ENCODE data around the gene LRRC7. TPM values are rescaled to one million over a fixed set of nuclear protein-coding genes. Genes with fewer than 3 reads are reported as not detected.

LRRC7 gene
- total and polyA plus RNA-seq, 2 of the 8 experiments (the other 6 are each of a cell fraction or from before 2014, with no cell fraction given) = 0.03 to 0.17 TPM

- H3K4me3 ChIP-seq (ENCODE audit: extremely low read depth in 1 of 4, insufficient read depth in 2 of 4, low read depth in 3 of 4, low read length in 4 of 4) = no peak overlapping the region
- H2AFZ ChIP-seq (ENCODE audit: low read length) = no peak overlapping the region
- POLR2A ChIA-PET (ENCODE audit: partially characterized antibody) = no interaction called here
These were observed 508.0 kb downstream of the LRRC7 start for GRCh38 chr1:70075761-70076160.

More at GRCh38 chr1:70075761-70076160, 508.0 kb downstream of the LRRC7 start:
- Histone ChIP-seq H3K79me1 (ENCODE audit: low read depth, low read length) (no peaks in the 10 kb centered on the region), H3K4ac (replicated peaks; ENCODE audit: insufficient read length, low read depth, low read length) (no peak overlapping the region), H3K23me2 (ENCODE audit: low read depth, low read length) (no peaks in the 10 kb centered on the region), H3K14ac (ENCODE audit: insufficient read length) (no peak overlapping the region), H4K91ac (replicated peaks; ENCODE audit: insufficient read length, low read length) (no peak overlapping the region), H2BK20ac (ENCODE audit: low read length) (no peak overlapping the region), H3K56ac (replicated peaks; ENCODE audit: insufficient read length, low read depth, low read length) (no peak overlapping the region), H3K79me2 (ENCODE audit: control insufficient read depth in 1 of 2, insufficient read depth in 2 of 2, low read length in 2 of 2) (no peaks in the 10 kb centered on the region), H3K27me3 (replicated peaks in 1 of 4; ENCODE audit: control insufficient read depth in 3 of 4, extremely low read depth in 1 of 4, insufficient read depth in 3 of 4, low read length in 3 of 4) (no peaks in the 10 kb centered on the region), H2AK5ac (ENCODE audit: low read depth, low read length) (no peak overlapping the region), H3K27ac (ENCODE audit: low read depth, low read length) (no peak overlapping the region), H3K9me3 (ENCODE audit: insufficient read depth in 2 of 2, low read depth in 1 of 2, low read length in 1 of 2) (no peaks in the 10 kb centered on the region), H2BK12ac (ENCODE audit: low read depth, low read length) (no peak overlapping the region), H3K9ac (replicated peaks in 1 of 4; ENCODE audit: extremely low read depth in 1 of 4, low read depth in 3 of 4, low read length in 3 of 4) (no peak overlapping the region), H3K4me2 (ENCODE audit: insufficient read depth in 1 of 2, low read depth in 2 of 2, low read length in 2 of 2) (no peak overlapping the region), H3K36me3 (ENCODE audit: control insufficient read depth in 2 of 4, insufficient read depth in 4 of 4, low read length in 3 of 4) (no peaks in the 10 kb centered on the region), H2BK15ac (ENCODE audit: low read length) (no peak overlapping the region), H4K5ac (ENCODE audit: insufficient read length, low read depth, low read length) (no peak overlapping the region), H3K4me1 (replicated peaks in 1 of 4; ENCODE audit: control insufficient read depth in 3 of 4, insufficient read depth in 4 of 4, low read length in 3 of 4) (no peaks in the 10 kb centered on the region), H3K18ac (ENCODE audit: extremely low read depth, low read length) (no peak overlapping the region), H2BK120ac (replicated peaks; ENCODE audit: low read depth, low read length) (no peak overlapping the region), H4K20me1 (replicated peaks in 1 of 2; ENCODE audit: control insufficient read depth in 1 of 2, insufficient read depth in 2 of 2, low read length in 2 of 2) (no peaks in the 10 kb centered on the region), H4K8ac (ENCODE audit: extremely low read depth, insufficient read depth, low read length) (no peak overlapping the region), H3K23ac (ENCODE audit: insufficient read length) (no peak overlapping the region), H2BK5ac (ENCODE audit: low read depth, low read length) (no peak overlapping the region)
- DNase-seq (ENCODE audit: low read depth in 1 of 2, low spot score in 2 of 2) (no peak), FAIRE-seq (no peak)
- whole genome bisulfite sequencing, 2 experiments (ENCODE audit: extremely low coverage in 1 of 2, insufficient coverage in 1 of 2, insufficient read length in 1 of 2, insufficient replicate concordance in 2 of 2, low coverage in 1 of 2, low lambda C conversion rate in 2 of 2, missing lambda C conversion rate in 1 of 2) = 91% methylated on average over 7 of the region's 7 CpGs; no CpG with 5 or more reads in 1 of the 2 experiments
- TF ChIP-seq RNF2 (IDR thresholded peaks at IDR 0.05; ENCODE audit: borderline replicate concordance, low read depth, low read length, missing control alignments, poor library complexity, severe bottlenecking) (no peak), NANOG (IDR thresholded peaks at IDR 0.05; ENCODE audit: insufficient read depth, low read depth, low read length, poor library complexity, severe bottlenecking) (no peak), SIX5 (IDR thresholded peaks at IDR 0.05; ENCODE audit: low read depth, low read length) (no peak), KDM5A (IDR thresholded peaks at IDR 0.05; ENCODE audit: low read length) (no peak)
- CTCF ChIA-PET (ENCODE audit: partially characterized antibody) = interaction anchor here (0.6 to 1.1 kb wide), 2 partner anchors 20 to 179 kb away, joined by 3 to 4 read pairs; no protein-coding TSS in a partner anchor
